MCF 10A (cell line): Measurements from ENCODE around the gene ACIN1. TPM values are rescaled to one million over a fixed set of nuclear protein-coding genes. Genes with fewer than 3 reads are reported as not detected.

Experiments
- BruUV-seq: library from RNA; stranded (reverse); fragments of 400-500 nt; replicated peaks from 2 replicates; lab custom pipeline; 2021; lab: Mats Ljungman, UMichigan
- CTCF ChIA-PET: fragments of 300-600 bp; sonication (Branson Sonifier 250); formaldehyde crosslinking; extraction: SDS; loops from one replicate; lab custom pipeline; 2021; ENCODE audit warnings: antibody characterized with exemption, inconsistent platforms; lab: Yijun Ruan, JAX
- POLR2A ChIA-PET: fragments of 300-600, 350-650 bp; sonication (Branson Sonifier 250); formaldehyde crosslinking; extraction: SDS; loops from one replicate; lab custom pipeline; 2020; ENCODE audit warnings: antibody characterized with exemption, inconsistent platforms; lab: Yijun Ruan, JAX
- DNase-seq: peaks from one replicate; pipeline ENCODE4 v3.0.0-alpha.2; 2018; ENCODE audit not compliant: unreplicated experiment
- H3K27ac Mint-ChIP-seq: one replicate; pipeline ENCODE4 v1.8.0; 2022; ENCODE audit warnings: mild to moderate bottlenecking, low read depth, mixed read lengths; ENCODE audit not compliant: unreplicated experiment
- H3K27me3 Mint-ChIP-seq: one replicate; pipeline ENCODE4 v1.8.0; 2022; ENCODE audit warnings: mixed read lengths; ENCODE audit not compliant: insufficient read depth, unreplicated experiment
- H3K36me3 Mint-ChIP-seq: one replicate; pipeline ENCODE4 v1.8.0; 2022; ENCODE audit warnings: mild to moderate bottlenecking, moderate library complexity, mixed read lengths; ENCODE audit not compliant: insufficient read depth, unreplicated experiment
- H3K4me1 Mint-ChIP-seq: one replicate; pipeline ENCODE4 v1.8.0; 2022; ENCODE audit warnings: mixed read lengths; ENCODE audit not compliant: insufficient read depth, unreplicated experiment
- H3K4me3 Mint-ChIP-seq: one replicate; pipeline ENCODE4 v1.8.0; 2022; ENCODE audit warnings: mild to moderate bottlenecking, moderate library complexity, mixed read lengths; ENCODE audit not compliant: unreplicated experiment
- H3K9me3 Mint-ChIP-seq: one replicate; pipeline ENCODE4 v1.8.0; 2022; ENCODE audit warnings: mixed read lengths; ENCODE audit not compliant: unreplicated experiment
- CTCF ChIP-seq: fragments of 200-600 bp; IDR thresholded peaks from one replicate; pipeline ENCODE4 v1.8.0; 2022; ENCODE audit warnings: antibody characterized with exemption, mild to moderate bottlenecking; ENCODE audit not compliant: unreplicated experiment
- intact Hi-C: fragments of 100-400 bp; cut with micrococcal nuclease; formaldehyde crosslinking; loops from 2 replicates; pipeline ENCODE4 v1.14.1; 2022
- total RNA-seq: library from RNA; stranded (reverse); gene quantifications from 2 replicates; pipeline ENCODE4 v1.2.3, GENCODE V29; 2022

ACIN1 gene
- total RNA-seq, 1 experiment from 2014 or later: 197 TPM

DNA sequence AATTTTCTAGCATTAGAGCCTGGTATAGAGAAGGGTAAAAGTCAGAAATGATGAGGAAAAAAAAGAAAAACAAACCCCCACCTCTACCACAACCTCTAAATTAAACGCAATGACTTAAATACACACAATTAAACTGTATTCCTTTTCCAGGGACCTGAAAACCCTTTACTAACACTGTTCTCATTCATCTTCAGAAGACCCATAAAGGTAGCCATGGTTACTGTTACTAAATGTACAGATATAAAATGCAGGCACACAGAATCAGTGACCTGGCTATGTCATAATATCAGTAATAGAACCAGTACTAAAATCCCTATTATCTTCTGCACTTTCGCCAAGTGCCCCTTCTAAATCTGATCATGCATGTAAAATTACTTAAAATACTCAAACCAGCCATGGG is 1.4 kb downstream of the ACIN1 start:
- no peak for DNase-seq
- ChIA-PET CTCF (interaction anchor here (0.6 to 3.7 kb wide), 12 partner anchors 10 to 469 kb away, joined by 3 to 54 read pairs (median 6); partner anchors contain the start of gene CDH24), POLR2A (interaction anchor here (0.6 to 3.8 kb wide), 9 partner anchors 10 to 449 kb away, joined by 3 to 74 read pairs (median 27); partner anchors contain the start of genes AJUBA and PPP1R3E)
- intact Hi-C loops: no loop called here
- no TSS peak for BruUV-seq
- Mint-ChIP-seq H3K4me3 (no peak overlapping the region), H3K9me3 (no peaks in the 10 kb centered on the region), H3K4me1 (peaks cover 21% of the 10 kb centered on the region), H3K27ac (no peak overlapping the region), H3K27me3 (no peaks in the 10 kb centered on the region), H3K36me3 (peaks cover 60% of the 10 kb centered on the region)
- no peak for TF ChIP-seq CTCF

- no peak overlapping the region for H3K4me3 Mint-ChIP-seq
- TF ChIP-seq CTCF: no peak
- intact Hi-C loops: no loop called here
- H3K27me3 Mint-ChIP-seq: no peaks in the 10 kb centered on the region
- POLR2A ChIA-PET: no interaction called here
- peaks cover 21% of the 10 kb centered on the region for H3K4me1 Mint-ChIP-seq
- DNase-seq: no peak
- no TSS peak for BruUV-seq
- H3K27ac Mint-ChIP-seq: no peak overlapping the region
- H3K36me3 Mint-ChIP-seq: peaks cover 60% of the 10 kb centered on the region
- CTCF ChIA-PET: interaction anchor here (0.5 to 8.9 kb wide), 3 partner anchors 15 to 109 kb away, joined by 4 to 105 read pairs (median 22); no protein-coding TSS in a partner anchor
- no peaks in the 10 kb centered on the region for H3K9me3 Mint-ChIP-seq
Measured at GRCh38 chr14:23093104-23093503, 1.8 kb downstream of the ACIN1 start.

GRCh38 chr14:23091294-23092225 is 3.4 kb downstream of the ACIN1 start:
- CTCF ChIA-PET: interaction anchor here (0.6 to 8.9 kb wide), 13 partner anchors 14 to 209 kb away, joined by 3 to 105 read pairs (median 3); partner anchors contain the start of gene CDH24
- H3K36me3 Mint-ChIP-seq: peaks cover 59% of the 10 kb centered on the region

More at GRCh38 chr14:23091294-23092225, 3.4 kb downstream of the ACIN1 start:
- Mint-ChIP-seq H3K9me3 (no peaks in the 10 kb centered on the region), H3K27me3 (no peaks in the 10 kb centered on the region), H3K4me3 (no peak overlapping the region), H3K4me1 (peaks cover 16% of the 10 kb centered on the region), H3K27ac (no peak overlapping the region)
- BruUV-seq: no TSS peak
- POLR2A ChIA-PET: interaction anchor here (0.6 to 1.2 kb wide), 7 partner anchors 10 to 58 kb away, joined by 3 to 5 read pairs (median 3); no protein-coding TSS in a partner anchor
- intact Hi-C loops: no loop called here
- no peak for DNase-seq
- TF ChIP-seq CTCF: no peak
